ENCODE measurements around the gene CASTOR1.

The CASTOR1 gene

DNA sequence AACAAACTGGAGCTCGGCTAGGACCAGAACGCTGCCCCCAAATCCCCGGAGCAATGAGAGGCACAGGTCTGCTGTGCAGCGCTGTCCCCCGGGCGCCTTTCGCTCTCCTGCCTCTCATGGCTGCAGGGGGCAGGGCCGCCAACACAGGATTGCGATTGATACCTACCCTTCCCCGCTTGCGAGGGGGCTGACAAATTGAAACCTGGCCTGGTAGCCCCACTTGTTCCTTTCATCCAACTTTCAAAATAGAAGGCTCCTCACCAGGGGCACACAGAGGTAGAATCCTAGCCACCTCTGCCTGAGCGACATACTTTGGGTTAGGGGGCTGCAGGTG is 642 bp upstream of the CASTOR1 start:
- DNase-seq (ENCODE audit: low read depth), result no peak
- TF ChIP-seq, protein P1, sequence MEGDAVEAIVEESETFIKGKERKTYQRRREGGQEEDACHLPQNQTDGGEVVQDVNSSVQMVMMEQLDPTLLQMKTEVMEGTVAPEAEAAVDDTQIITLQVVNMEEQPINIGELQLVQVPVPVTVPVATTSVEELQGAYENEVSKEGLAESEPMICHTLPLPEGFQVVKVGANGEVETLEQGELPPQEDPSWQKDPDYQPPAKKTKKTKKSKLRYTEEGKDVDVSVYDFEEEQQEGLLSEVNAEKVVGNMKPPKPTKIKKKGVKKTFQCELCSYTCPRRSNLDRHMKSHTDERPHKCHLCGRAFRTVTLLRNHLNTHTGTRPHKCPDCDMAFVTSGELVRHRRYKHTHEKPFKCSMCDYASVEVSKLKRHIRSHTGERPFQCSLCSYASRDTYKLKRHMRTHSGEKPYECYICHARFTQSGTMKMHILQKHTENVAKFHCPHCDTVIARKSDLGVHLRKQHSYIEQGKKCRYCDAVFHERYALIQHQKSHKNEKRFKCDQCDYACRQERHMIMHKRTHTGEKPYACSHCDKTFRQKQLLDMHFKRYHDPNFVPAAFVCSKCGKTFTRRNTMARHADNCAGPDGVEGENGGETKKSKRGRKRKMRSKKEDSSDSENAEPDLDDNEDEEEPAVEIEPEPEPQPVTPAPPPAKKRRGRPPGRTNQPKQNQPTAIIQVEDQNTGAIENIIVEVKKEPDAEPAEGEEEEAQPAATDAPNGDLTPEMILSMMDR (IDR thresholded peaks at IDR 0.05; ENCODE audit: insufficient read depth, low read depth, low read length, missing control alignments), result no peak
- peak overlapping the region; percentile 75 for H3K4me3 ChIP-seq (ENCODE audit: low read length)

DNA sequence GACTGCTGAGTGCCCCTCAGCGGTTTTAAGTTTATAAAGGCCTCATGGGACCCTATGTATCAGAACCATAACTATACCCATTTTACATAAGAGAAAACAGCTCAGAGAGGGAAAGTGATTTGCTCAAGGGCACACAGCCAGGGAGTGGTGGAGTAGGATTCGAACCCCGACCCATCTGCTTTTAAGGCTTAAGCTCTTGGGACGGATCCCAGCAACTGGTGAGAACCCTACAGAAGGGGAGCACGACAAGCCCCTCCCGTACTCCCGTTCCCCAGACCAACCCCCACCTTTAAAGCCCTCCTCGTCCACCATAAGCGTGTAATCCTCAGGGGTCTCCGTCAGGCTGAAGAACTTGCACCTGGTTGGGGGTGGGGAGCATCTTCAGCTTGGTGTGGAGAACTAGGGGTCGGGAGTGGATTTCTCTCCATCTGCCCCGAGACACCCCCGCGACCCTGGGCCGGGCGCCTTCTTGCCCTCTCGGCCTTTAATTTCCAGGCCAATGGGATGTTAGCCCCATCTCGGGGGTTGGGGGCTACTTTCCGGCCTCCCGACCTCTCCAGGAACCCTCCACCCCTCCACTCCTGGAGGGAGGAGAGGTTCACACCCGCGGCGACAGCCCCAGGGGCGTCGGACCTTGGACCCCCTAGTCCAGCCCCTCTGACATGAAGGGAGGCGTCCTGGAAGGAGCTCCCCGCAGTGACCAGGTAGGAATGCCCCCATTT is 725 bp downstream of the CASTOR1 start:
- TF ChIP-seq, protein P1 (IDR thresholded peaks at IDR 0.05; ENCODE audit: insufficient read depth, low read depth, low read length, missing control alignments), result no peak
- DNase-seq (ENCODE audit: low read depth), result no peak
- peak overlapping the region; percentile 75 for H3K4me3 ChIP-seq (ENCODE audit: low read length)

DNA sequence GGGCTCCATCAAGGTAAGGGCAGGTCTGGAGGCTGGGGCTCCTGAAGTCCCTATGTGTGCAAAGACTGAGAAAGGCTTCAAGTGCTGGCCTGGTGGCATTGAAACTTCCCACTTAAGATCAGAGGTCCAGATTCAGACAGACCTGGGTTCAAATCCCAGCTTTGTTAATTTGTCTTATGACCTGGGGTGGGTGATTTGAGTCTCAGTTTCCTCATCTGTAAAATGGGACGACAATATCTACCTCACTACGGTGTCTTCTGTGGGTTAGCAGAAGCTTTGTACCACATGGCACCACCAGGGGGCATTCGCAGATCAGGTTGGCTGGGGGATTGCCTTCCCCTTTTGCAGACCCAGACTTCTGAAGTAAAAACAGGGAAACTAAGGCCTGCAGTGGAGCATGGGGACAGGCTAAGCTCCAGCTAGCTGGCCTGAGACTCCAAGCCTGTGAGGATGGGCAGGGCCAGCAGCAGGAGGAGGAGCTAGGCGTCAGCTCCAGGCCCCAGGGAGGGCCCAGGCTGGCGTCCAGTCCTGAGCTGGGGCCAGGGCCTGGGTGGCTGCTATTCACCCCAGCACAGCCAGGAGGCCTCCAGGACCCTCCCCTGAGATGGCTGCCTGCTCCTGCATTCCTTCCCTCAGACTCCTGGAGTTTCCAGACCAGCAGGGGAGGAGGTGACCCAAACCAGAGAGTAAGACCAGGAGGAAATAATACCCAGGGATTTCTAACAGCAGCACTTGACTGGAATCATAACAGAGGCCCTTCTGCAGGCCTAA is 1.5 kb downstream of the CASTOR1 start:
- peak overlapping the region; percentile 75 for H3K4me3 ChIP-seq (ENCODE audit: low read length)
- TF ChIP-seq, protein P1 (IDR thresholded peaks at IDR 0.05; ENCODE audit: insufficient read depth, low read depth, low read length, missing control alignments), result peak; percentile 79
- DNase-seq (ENCODE audit: low read depth), result peak; percentile 88

DNA sequence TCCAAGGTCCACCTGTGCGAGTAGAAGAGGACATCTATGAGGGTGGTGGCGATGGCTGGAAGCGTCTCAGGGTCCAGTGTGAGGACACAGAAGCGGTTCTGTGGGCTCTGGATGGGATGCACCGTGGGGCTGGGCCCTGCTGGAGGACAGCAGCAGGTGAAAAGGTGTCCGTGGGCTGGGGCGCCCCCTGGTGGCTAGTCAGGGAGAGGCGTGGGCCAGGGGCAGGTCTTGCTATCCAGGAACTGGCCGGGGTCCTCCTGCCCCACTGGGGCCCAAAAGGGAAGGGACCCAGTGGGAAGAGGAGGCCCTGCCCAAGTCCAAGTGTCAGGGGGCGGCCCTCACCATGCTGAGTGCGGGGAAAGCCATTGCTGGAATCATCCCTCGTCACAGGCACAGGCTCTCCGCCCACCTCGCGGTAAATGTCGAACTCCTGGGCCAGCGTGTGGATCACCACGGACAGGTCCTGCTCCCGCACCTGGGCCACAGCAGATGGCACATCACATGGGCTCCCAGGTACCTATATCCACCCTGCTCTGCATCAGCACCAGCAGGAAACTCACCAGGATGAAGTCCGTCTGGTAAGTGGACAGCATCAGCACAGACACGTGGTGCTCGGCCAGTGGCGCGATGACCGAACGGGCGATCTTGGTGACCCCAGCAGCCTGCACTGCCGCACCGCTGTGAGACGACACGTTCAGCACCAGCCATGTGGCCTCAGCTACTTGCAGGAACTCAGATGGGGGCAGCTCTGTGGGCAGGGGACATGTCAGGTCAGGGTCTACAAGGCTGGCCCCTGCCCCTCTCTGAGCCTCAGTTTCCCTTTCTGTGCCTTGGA is 2.3 kb downstream of the CASTOR1 start:
- H3K4me3 ChIP-seq (ENCODE audit: low read length), result no peak overlapping the region
- peak; percentile 71 for DNase-seq (ENCODE audit: low read depth)
- TF ChIP-seq, protein P1 (IDR thresholded peaks at IDR 0.05; ENCODE audit: insufficient read depth, low read depth, low read length, missing control alignments), result peak; percentile 88

DNA sequence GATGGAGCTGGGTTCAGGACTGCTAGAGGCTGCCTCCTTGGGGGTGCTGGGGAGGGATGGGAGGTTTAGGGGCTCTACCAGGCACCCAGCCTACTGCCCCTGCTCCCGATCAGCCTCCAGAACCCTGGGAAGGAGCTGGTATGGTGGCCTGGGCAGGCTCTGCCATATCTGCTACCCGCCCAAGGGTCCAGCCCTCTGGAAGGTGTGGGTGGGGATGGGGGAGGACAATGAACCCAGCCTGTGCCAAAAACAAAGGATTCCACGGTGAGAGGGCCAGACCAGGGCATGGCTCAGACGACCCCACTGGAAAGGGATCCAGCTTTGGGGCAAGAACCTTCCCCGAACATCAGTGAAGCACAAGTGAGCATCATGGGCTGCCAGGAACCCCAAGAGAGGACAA is 3.0 kb downstream of the CASTOR1 start:
- TF ChIP-seq, protein P1 (IDR thresholded peaks at IDR 0.05; ENCODE audit: insufficient read depth, low read depth, low read length, missing control alignments), result no peak
- no peak for DNase-seq (ENCODE audit: low read depth)
- no peak overlapping the region for H3K4me3 ChIP-seq (ENCODE audit: low read length)

DNA sequence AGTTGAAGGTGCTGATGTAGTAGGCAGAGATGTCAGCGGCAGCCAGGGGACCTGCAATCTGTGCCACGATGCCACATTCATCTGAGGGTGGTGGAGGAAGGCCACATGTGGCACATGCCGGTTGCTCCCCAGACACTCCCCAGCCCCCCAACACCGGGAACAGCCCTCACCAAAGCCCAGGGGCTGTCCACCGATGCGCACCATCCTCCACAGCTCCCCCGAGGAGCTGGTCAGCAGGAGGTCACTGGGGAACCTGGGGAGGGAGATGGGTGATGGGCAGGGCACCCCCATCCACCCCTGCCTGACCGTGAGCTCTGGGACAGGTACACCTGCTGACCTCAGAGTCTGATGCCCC is 3.5 kb downstream of the CASTOR1 start:
- H3K4me3 ChIP-seq (ENCODE audit: low read length), result no peak overlapping the region
- TF ChIP-seq, protein P1 (IDR thresholded peaks at IDR 0.05; ENCODE audit: insufficient read depth, low read depth, low read length, missing control alignments), result no peak
- DNase-seq (ENCODE audit: low read depth), result no peak

Data from epithelial cell of esophagus (primary cell).